ENCODE data around the gene PPP6R3. TPM values are rescaled to one million over a fixed set of nuclear protein-coding genes. Genes with fewer than 3 reads are reported as not detected.
"Not testable (repeated sequence)": the region's sequence is repeated elsewhere in the genome, so short reads cannot be mapped to it uniquely, and the experiment has no call there.

The PPP6R3 gene
- total RNA-seq, 1 donor from 2014 or later: 121 TPM

- ATAC-seq; DNase-seq (ENCODE audit: low spot score); intact Hi-C loops (cut with DNase I): not testable (repeated sequence)
Measured at GRCh38 chr11:68540504-68540903, 80.0 kb downstream of the PPP6R3 start.

- intact Hi-C loops (cut with DNase I): no loop called here
- ATAC-seq: no peak
- DNase-seq (ENCODE audit: low spot score): no peak
Measured at GRCh38 chr11:68541116-68541515, 80.6 kb downstream of the PPP6R3 start.

- DNase-seq (ENCODE audit: low spot score) (no peak), ATAC-seq (peak; percentile 28)
- intact Hi-C loops (cut with DNase I): no loop called here
Measured at GRCh38 chr11:68541991-68542390, 81.4 kb downstream of the PPP6R3 start.

DNA sequence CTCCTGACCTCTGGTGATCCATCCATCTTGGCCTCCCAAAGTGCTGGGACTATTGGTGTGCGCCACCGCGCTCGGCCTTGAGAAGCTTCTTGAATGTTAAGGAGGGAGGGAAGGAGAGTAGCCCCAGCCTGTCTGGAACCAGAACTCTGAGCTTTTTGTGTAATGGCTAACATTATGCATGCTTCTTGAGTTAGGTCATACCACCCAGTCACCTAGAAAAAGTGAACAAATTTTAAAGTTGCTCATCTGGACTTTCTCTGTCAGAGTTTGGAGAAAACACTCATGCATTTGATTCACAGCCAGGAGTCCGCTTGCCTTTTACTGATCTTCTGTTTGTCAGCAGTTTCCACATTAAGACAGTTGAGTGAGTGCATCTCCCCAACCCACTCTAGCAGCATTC, 82.1 kb downstream of the PPP6R3 start:
- no peak for ATAC-seq
- no peak for DNase-seq (ENCODE audit: low spot score)
- intact Hi-C loops (cut with DNase I): no loop called here

DNA sequence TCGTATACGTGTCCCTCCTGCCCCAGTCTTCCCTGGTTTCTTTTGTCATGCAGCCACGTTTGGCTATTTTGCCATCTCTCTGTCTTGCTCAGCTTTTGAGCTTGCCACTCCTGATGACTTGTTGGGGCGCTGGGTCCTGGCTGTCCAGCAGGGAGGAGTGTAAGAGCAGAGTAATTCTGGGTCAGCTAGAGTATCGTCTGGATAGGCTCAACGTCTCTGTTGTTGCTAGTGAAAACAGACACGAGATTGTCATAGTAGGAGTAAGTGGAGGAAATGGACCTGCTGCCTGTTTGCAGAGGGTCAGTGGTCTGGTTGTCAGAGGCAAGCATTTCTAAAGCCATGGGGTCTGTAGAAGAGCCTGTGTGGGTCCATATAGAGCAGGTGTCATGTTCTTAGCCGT, 83.0 kb downstream of the PPP6R3 start:
- no peak for DNase-seq (ENCODE audit: low spot score)
- ATAC-seq: no peak
- intact Hi-C loops (cut with DNase I): no loop called here

DNA sequence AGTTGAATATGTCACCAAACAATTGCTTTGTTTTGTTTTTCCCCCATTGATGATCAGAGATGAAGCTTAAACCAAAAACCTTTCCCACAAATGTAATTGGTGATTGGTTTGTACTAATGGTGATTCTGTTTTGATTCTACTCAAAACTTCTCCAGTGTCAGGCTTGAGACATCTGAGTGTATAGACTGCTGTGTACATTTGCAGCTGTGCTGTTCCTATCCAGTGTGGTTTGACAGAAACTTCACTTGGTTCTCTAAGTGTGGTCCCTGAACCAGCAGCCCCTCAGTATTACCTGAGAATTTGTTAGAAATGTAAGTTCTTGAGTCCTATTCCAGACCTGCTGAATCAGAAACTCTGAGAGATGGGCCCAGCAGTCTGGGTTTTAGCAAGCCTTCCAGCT, 84.8 kb downstream of the PPP6R3 start:
- DNase-seq (ENCODE audit: low spot score) (no peak), ATAC-seq (no peak)
- intact Hi-C loops (cut with DNase I): no loop called here

- intact Hi-C loops (cut with DNase I): no loop called here
- ATAC-seq (no peak), DNase-seq (ENCODE audit: low spot score) (no peak)
Measured at GRCh38 chr11:68545796-68546195, 85.2 kb downstream of the PPP6R3 start.

DNA sequence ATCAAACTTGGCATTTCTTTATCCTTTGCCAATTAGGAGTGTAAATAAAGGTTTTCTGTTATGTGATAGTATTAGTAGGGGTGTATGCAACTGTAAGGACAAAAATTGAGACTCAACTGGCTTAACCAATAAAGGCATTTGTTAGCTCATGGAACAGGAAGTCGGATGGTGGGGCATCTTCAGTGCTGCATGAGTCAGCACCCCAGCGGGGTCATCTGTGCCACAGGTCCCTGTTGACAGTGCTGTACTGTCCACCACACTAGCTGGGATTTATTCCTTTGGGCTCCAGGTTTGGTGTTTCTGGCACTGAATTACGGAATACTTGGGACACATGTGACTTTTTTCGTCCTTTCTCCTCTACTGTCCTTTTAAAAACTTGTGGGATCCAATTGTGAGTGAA, 86.0 kb downstream of the PPP6R3 start:
- DNase-seq (ENCODE audit: low spot score) (no peak), ATAC-seq (no peak)
- intact Hi-C loops (cut with DNase I): no loop called here

DNA sequence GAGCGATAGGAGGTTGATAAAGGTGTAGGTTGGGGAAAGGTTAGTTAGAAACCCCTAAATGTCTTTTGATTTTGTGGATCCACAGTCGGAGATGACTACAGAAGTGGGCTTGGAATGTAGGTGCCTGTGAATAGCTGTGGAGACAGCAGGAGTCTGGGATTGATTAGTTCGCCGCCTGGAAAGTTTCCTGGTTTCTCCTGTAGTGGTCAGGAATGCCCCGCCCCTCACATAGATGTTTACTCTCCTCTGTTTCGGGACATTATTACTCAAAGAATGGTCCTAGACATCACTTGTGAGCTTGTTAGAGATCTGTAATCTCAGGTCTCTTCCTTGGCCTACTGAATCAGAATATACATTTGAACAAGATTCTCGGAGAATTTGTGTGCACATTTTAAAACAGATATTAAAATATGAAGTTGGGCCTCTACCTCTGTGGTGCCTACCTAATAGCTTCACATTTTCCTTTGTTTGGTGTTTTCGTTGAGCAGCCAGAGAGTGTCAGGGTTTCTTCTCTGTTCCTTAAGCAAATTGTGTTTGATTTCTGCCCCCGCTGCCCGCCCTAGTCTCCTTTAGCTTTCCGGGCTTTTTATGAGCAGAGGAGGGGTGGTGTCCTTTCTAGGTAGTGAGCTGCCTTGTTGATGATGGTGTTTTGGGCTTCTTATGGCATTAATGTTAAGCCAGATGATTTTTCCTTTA, 89.4 kb downstream of the PPP6R3 start:
- intact Hi-C loops (cut with DNase I): no loop called here
- DNase-seq (ENCODE audit: low spot score): no peak
- ATAC-seq: peak; percentile 49

DNA sequence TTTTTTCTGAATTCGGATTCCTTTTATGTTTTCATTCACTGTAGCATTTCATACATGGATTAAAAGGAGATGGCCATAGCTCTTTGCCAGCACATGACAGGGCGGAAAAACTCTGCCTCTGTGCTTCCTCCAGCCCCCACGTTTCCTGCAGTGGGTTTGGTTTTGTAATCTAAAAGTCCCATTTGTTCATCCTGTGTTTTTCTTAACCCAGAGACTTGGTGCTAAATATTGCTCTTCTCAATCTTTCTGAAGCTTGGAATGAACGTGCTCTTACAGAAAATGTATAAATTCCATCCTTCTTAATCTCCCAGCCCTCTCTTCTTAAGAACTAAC, 89.9 kb downstream of the PPP6R3 start:
- ATAC-seq (no peak), DNase-seq (ENCODE audit: low spot score) (no peak)
- intact Hi-C loops (cut with DNase I): no loop called here

GRCh38 chr11:68551223-68551622, 90.7 kb downstream of the PPP6R3 start:
- ATAC-seq (no peak), DNase-seq (ENCODE audit: low spot score) (no peak)
- intact Hi-C loops (cut with DNase I): no loop called here

DNA sequence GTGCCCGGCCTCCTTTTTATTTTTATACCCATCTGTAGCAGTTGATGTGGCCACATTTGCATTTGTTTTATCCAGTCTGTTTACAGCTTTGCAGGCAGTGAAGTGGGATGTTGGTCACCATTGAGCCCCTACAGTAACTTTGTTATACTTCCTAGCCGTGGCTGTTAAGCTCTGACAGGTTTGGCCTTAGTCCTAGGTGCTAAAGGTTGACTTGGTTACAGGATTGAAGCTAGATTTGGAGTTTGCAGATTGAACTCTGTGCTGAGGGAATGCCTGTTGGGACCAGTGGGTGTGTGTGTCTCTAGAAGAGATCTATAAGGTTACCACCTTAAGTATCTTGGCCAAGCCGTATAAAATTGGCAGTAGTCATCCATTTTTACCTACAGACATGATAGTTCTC, 91.2 kb downstream of the PPP6R3 start:
- no peak for ATAC-seq
- no peak for DNase-seq (ENCODE audit: low spot score)
- intact Hi-C loops (cut with DNase I): no loop called here

DNA sequence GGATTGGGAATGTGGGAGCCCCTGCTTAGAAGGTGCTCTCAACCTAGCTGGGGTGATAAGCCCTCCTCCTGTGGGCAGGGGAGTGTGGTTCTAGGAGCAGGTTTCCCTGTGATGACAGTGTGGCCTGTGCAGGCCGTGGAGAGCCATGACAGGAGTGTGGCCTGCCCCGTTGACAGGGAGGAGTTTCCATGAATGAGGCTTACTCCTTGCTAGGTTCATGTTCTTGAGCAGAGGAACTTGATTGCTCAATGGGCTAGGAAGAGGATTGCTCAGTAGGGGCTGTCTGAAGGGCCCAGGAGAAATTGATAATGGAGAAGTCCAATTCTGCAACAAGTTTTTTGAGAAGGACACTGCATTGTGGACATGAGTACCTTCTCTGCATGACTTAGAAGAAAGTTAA, 92.0 kb downstream of the PPP6R3 start:
- intact Hi-C loops (cut with DNase I): no loop called here
- no peak for ATAC-seq
- DNase-seq (ENCODE audit: low spot score): no peak

DNA sequence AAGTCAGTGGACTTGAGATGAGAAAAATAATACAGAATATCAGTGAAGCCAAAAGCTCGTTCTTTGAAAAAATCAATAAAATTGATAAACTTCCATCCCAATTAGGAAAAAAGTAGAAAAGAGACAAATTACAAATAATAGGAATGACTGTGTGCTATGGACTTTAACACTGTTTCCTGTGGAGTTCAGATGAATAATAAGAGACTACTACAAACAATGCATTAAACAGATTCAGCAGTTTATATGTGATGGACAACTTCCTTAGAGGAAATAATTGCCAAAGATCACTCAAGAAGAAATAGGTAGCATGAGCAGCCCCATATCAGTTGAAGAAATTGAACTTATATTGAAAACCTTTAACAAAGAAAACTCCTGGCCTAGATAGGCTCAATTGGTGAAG, 99.7 kb downstream of the PPP6R3 start:
- intact Hi-C loops (cut with DNase I): no loop called here
- ATAC-seq (no peak), DNase-seq (ENCODE audit: low spot score) (no peak)

DNA sequence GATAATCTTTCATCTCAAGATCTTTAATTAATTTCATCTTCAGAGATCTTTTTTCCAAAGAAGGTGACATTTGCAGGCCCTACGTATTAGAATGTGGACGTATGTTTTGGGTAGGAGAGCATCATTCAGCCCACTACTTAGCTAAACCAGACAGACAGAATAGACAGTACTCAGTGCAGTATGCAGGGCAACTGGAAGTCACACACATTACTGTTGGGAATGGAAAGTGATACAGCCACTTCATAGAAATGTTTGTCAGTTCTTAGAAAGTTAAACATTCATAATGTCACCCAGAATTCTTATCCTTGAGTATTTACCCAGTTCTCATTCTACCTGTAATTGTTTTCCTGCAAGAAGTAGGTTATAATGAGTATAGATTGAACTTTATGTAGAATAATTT, 102.9 kb downstream of the PPP6R3 start:
- no peak for DNase-seq (ENCODE audit: low spot score)
- no peak for ATAC-seq
- intact Hi-C loops (cut with DNase I): no loop called here

DNA sequence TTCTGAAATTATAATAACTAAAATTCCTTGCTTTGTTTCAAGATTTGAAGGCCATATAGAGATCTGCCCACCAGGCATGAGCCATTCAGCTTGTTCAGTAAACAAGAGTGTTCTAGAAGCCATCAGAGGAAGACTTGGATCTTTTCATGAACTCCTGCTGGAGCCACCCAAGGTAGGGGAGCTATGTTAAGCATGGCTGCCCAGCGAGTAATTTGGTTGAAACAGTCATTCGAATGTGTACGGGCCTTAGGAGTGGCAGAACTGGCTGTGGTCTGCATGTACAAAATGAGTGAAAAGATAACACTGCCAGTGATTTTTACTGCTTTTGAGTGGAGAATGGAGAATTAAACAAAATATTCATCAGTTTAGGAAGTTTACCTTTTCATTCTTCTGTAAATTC, 103.7 kb downstream of the PPP6R3 start:
- ATAC-seq (no peak), DNase-seq (ENCODE audit: low spot score) (no peak)
- intact Hi-C loops (cut with DNase I): no loop called here

GRCh38 chr11:68565768-68566167, 105.2 kb downstream of the PPP6R3 start:
- DNase-seq (ENCODE audit: low spot score): no peak
- intact Hi-C loops (cut with DNase I): no loop called here
- no peak for ATAC-seq

- no peak for DNase-seq (ENCODE audit: low spot score)
- intact Hi-C loops (cut with DNase I): no loop called here
Measured at GRCh38 chr11:68567553-68567952, 107.0 kb downstream of the PPP6R3 start.

DNA sequence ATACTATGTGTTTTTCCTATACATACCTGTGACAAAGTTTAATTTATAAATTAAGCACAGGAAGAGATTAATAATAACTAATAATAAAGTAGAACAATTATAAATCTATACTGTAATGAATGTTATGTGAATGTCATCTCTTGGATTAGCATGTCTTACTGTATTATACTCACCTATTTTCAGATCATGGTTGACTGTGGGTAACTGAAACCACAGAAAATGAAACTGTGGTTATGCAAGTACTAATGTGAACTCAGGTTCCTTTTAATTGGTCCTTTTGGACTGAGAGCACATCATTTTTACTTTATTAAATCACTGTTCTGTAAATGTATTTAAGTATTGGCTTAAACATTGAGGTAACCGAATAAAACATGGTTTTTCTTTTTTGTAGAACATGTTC, 108.8 kb downstream of the PPP6R3 start:
- no peak for DNase-seq (ENCODE audit: low spot score)
- no peak for ATAC-seq
- intact Hi-C loops (cut with DNase I): no loop called here

More at GRCh38 chr11:68567553-68567952, 107.0 kb downstream of the PPP6R3 start:
- no peak for ATAC-seq

DNA sequence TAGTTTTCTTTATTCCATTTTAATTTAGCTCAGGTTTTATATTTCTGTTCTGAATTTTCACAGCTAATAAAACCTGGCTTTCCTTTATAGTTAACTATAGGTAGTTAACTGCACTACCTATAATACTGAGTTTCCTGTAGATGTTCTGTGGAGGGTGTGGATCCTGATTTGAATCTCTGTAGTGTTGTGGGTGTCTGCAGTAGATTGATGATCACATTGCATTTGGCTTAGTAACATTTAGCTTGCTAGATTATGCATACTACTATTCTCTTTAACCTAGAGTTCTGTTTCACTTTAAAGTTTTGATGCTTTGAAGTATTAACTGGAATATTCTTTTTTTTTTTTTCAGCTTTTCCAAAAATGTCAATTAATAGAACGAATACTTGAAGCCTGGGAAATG, 110.1 kb downstream of the PPP6R3 start:
- DNase-seq (ENCODE audit: low spot score) (no peak), ATAC-seq (no peak)
- intact Hi-C loops (cut with DNase I): no loop called here

GRCh38 chr11:68574308-68574707, 113.8 kb downstream of the PPP6R3 start:
- DNase-seq (ENCODE audit: low spot score) (no peak), ATAC-seq (no peak)
- intact Hi-C loops (cut with DNase I): no loop called here

All from sciatic nerve (tissue), 2 donors.